ENCODE measurements around the gene ESYT1. TPM values are rescaled to one million over a fixed set of nuclear protein-coding genes. Genes with fewer than 3 reads are reported as not detected.

The ESYT1 gene
- total and polyA plus RNA-seq, 10 of the 15 experiments (the other 5 are each of a cell fraction or from before 2014, with no cell fraction given) = 47.5 to 120 (median 87.1) TPM

GRCh38 chr12:56078427-56078826, 49.6 kb upstream of the ESYT1 start:
- no peaks in the 10 kb centered on the region for H3K36me3 ChIP-seq (ENCODE audit: control insufficient read depth in 2 of 2, insufficient read depth in 2 of 2, low read length in 1 of 2)

More at GRCh38 chr12:56078427-56078826, 49.6 kb upstream of the ESYT1 start:
- FAIRE-seq (no peak), DNase-seq (ENCODE audit: low read depth, low spot score) (no peak), ATAC-seq (no peak)
- Histone ChIP-seq H3K9ac (ENCODE audit: control insufficient read depth, insufficient read depth, low read length) (no peak overlapping the region), H3K79me2 (ENCODE audit: control insufficient read depth, insufficient read depth, low read length) (no peaks in the 10 kb centered on the region), H3K27me3 (replicated peaks in 1 of 2; ENCODE audit: control insufficient read depth in 2 of 2, insufficient read depth in 2 of 2, low read length in 1 of 2) (peaks cover 9 to 15% of the 10 kb centered on the region in 2 experiments; a peak in 3 of 4 replicates), H3K4me1 (ENCODE audit: control insufficient read depth, insufficient read depth, low read length) (no peaks in the 10 kb centered on the region), H3K4me2 (ENCODE audit: control insufficient read depth, insufficient read depth) (no peak overlapping the region), H3K4me3 (no peak overlapping the region), H3K9me3 (replicated peaks; ENCODE audit: control insufficient read depth, insufficient read depth, low read length) (no peaks in the 10 kb centered on the region), H2AFZ (ENCODE audit: control insufficient read depth, low read depth, low read length) (no peak overlapping the region), H4K20me1 (ENCODE audit: control insufficient read depth, insufficient read depth) (no peaks in the 10 kb centered on the region), H3K27ac (ENCODE audit: control insufficient read depth, insufficient read depth) (no peak overlapping the region)
- TF ChIP-seq ZSCAN29 (IDR thresholded peaks at IDR 0.05) (no peak), NFYB (IDR thresholded peaks at IDR 0.05; ENCODE audit: insufficient read depth, low read depth, low read length) (no peak), ZBTB40 (IDR thresholded peaks at IDR 0.05; ENCODE audit: borderline replicate concordance) (no peak)
- no TSS peak for BruUV-seq (replicated peaks)
- in situ Hi-C loops (cut with MboI) = no loop called here
- SMC1A ChIA-PET (ENCODE audit: uncharacterized antibody, unreplicated experiment) = no interaction called here
- intact Hi-C loops (cut with micrococcal nuclease; ENCODE audit: unreplicated experiment) = no loop called here
- POLR2A ChIA-PET = interaction anchor here (0.6 to 0.9 kb wide), 3 partner anchors 10 to 81 kb away, joined by 3 to 4 read pairs (median 4); no protein-coding TSS in a partner anchor
- CTCF ChIA-PET = interaction anchor here (0.6 to 0.7 kb wide), 2 partner anchors 80 to 353 kb away, joined by 3 read pairs; no protein-coding TSS in a partner anchor
- 100% methylated on average over 1 of the region's 1 CpG for WGBS (ENCODE audit: insufficient coverage, insufficient replicate concordance, low lambda C conversion rate, missing lambda C conversion rate)
- RAD21 ChIA-PET (ENCODE audit: unreplicated experiment) = no interaction called here
